NCI-H748 (cell line): ENCODE data around the gene MAS1.

Source experiments
- DNase-seq: peaks from one replicate; lab custom pipeline; 2025; ENCODE audit not compliant: unreplicated experiment; lab: John Stamatoyannopoulos, UW

MAS1 gene

GRCh38 chr6:159879856-159880255, 10.9 kb upstream of the MAS1 start:
- no peak for DNase-seq

GRCh38 chr6:159880412-159880975, 10.3 kb upstream of the MAS1 start:
- no peak for DNase-seq

GRCh38 chr6:159884720-159885119, 6.1 kb upstream of the MAS1 start:
- no peak for DNase-seq

- DNase-seq, result no peak
Measured at GRCh38 chr6:159886270-159886669, 4.5 kb upstream of the MAS1 start.

GRCh38 chr6:159887146-159887545, 3.6 kb upstream of the MAS1 start:
- DNase-seq, result no peak

GRCh38 chr6:159887761-159888160, 3.0 kb upstream of the MAS1 start:
- DNase-seq, result no peak

- DNase-seq, result no peak
Measured at GRCh38 chr6:159890201-159890600, 587 bp upstream of the MAS1 start.

DNA sequence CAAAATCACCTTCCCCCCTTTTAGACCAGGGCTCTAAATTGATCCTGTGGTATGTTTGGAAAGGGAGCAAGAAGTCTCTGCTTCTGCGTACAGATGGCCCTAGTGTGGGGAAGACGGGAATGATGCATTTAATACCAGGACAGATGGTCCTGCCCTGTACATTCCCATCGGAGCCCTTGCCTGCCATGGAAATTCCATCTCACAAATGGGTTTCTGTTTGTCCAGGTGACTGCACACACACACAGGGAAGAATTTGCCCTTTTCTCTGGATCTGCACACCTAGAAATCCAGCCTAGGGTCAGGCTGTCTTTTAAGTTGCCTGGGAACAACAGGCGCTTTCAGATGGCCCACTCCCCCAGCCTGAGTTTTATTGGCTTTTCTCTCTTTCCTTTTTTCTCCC, 1.3 kb downstream of the MAS1 start:
- DNase-seq, result no peak

- no peak for DNase-seq
Measured at GRCh38 chr6:159893064-159893463, 2.3 kb downstream of the MAS1 start.

DNA sequence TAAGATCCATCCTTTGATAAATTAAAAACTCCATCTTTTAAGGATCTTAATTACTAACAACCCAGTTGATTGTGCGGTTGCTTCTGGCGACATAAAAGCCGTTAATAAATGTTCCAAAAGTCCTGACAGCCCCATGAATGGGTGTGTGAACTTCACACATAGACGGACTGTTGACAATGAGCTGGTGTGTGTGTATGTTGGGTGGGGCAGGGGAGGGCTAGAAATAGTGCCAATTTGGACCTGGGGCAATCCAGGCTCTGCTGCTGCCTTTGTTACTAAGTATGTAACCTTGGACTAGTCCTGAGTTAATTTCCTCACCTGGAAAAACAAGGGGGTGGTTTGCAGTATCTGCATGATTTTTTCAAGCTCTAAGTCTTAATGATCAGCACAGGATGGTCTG, 4.2 kb downstream of the MAS1 start:
- DNase-seq, result no peak

GRCh38 chr6:159897603-159898002, 6.8 kb downstream of the MAS1 start:
- no peak for DNase-seq

GRCh38 chr6:159898519-159898918, 7.7 kb downstream of the MAS1 start:
- DNase-seq, result no peak

DNA sequence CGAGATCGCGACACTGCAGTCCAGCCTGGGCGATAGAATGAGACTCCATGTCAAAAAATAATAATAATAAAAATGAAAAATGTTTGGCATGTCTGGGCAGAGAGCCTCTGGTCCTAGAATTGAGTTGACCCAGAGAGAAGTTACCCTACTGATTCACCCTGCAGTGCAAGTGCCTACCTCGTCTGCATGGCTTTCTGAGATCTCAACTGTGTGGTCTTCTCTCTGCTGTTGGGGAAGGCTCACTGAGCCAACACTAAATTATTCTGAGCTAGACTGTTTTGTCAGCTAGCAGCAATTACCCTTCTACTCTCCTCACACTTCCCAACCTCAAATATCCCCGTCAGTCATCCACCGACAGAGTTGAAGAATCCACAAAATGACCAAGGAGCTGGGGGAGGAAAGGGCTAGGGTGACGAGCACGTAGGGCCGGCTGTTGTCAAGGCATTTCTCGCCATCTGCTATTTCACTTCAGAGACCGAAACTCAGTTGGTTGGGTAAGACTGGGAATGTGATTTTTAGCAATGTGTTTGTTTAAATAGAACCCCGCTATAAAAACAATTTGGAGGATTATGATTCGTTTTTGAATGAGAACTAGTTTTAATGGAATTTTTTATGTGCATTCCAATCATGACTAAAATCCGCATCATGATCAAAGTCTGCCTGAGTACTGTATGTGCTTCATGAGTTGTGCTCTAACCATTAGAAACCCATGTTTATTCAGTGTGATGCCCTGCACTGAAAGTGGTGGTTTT, 9.4 kb downstream of the MAS1 start:
- DNase-seq, result no peak

DNA sequence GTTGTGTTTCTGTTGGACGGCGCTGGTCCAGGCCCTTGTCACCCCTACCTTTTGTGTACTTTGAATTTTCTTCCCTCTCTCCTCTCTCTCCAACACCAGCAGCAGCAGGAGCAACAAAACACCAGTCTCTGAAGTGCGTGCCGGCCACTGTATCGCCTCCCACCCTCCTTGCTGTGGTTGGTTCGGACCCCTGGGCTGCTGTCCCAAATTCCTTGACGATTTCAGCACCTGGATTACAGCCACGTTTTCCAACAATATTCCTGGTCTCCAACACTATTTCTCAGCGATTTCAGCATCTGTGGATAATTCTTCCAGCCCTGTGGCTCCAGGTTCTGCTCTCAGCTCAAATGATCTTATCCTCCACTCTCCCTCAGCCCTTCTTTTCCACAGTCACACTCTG, 11.8 kb downstream of the MAS1 start:
- DNase-seq, result no peak

- DNase-seq, result no peak
Measured at GRCh38 chr6:159904497-159904911, 13.7 kb downstream of the MAS1 start.

GRCh38 chr6:159906400-159906799, 15.6 kb downstream of the MAS1 start:
- no peak for DNase-seq

GRCh38 chr6:159908535-159908934, 17.7 kb downstream of the MAS1 start:
- DNase-seq, result no peak

DNA sequence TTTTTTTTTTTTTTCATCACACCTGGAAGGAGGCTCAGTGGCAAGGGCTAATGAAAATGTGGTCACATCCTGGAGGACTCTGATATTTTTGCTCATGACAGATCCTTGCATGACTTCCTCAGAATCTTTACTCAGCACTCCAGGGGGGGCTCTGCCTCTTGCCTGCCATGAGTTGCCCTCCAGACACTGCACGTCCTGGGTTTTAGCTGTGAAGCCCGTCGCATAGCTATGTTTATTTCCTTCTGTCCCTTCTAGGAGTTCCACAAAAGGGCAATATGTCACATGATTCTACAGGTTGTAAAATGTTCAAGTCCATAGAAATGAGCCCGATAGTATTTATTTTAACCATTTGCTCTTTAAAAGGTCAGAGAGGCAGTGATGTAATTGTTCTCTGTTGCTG, 18.2 kb downstream of the MAS1 start:
- DNase-seq, result no peak

GRCh38 chr6:159910342-159910741, 19.6 kb downstream of the MAS1 start:
- no peak for DNase-seq

- no peak for DNase-seq
Measured at GRCh38 chr6:159913375-159913774, 22.6 kb downstream of the MAS1 start.

GRCh38 chr6:159913862-159914564, 23.2 kb downstream of the MAS1 start:
- no peak for DNase-seq

- no peak for DNase-seq
Measured at GRCh38 chr6:159914565-159914923, 23.8 kb downstream of the MAS1 start.
